H9 (cell line): ENCODE results near the gene PRDM5. TPM values are rescaled to one million over a fixed set of nuclear protein-coding genes. Genes with fewer than 3 reads are reported as not detected.

ENCODE experiments used
- DNase-seq: peaks from one replicate; pipeline ENCODE4 v3.0.0-alpha.2; 2017
- H2AFZ ChIP-seq: one replicate; pipeline ENCODE4 v1.6.1; 2013; ENCODE audit warnings: mild to moderate bottlenecking, low read length, control low read depth, moderate library complexity
- H2AK5ac ChIP-seq: 2 replicates; pipeline ENCODE4 v1.6.1; 2013; ENCODE audit warnings: low read length, control low read depth, mixed read lengths; ENCODE audit not compliant: insufficient read length
- H2BK120ac ChIP-seq: one replicate; pipeline ENCODE4 v1.6.1; 2013; ENCODE audit warnings: low read depth, mild to moderate bottlenecking, low read length, control low read depth, inconsistent platforms; ENCODE audit not compliant: poor library complexity, severe bottlenecking
- H2BK12ac ChIP-seq: 2 replicates; pipeline ENCODE4 v1.6.1; 2013; ENCODE audit warnings: low read length, control low read depth, mixed read lengths, low read depth; ENCODE audit not compliant: insufficient read length
- H2BK15ac ChIP-seq: 2 replicates; pipeline ENCODE4 v1.6.1; 2013; ENCODE audit warnings: low read depth, low read length, control low read depth
- H2BK20ac ChIP-seq: one replicate; pipeline ENCODE4 v1.6.1; 2013; ENCODE audit warnings: low read depth, mild to moderate bottlenecking, low read length, control low read depth, inconsistent platforms; ENCODE audit not compliant: poor library complexity, severe bottlenecking
- H2BK5ac ChIP-seq: 2 replicates; pipeline ENCODE4 v1.6.1; 2013; ENCODE audit warnings: low read length, control low read depth, mixed read lengths; ENCODE audit not compliant: insufficient read length
- H3K14ac ChIP-seq: 2 replicates; pipeline ENCODE4 v1.6.1; 2013; ENCODE audit warnings: low read length, control low read depth; ENCODE audit not compliant: insufficient read depth
- H3K18ac ChIP-seq: 2 replicates; pipeline ENCODE4 v1.6.1; 2013; ENCODE audit warnings: low read depth, mild to moderate bottlenecking, mixed read lengths, low read length, control low read depth; ENCODE audit not compliant: insufficient read length
- H3K23ac ChIP-seq: 2 replicates; pipeline ENCODE4 v1.6.1; 2013; ENCODE audit warnings: low read length, control low read depth, mixed read lengths, low read depth; ENCODE audit not compliant: insufficient read length
- H3K23me2 ChIP-seq: 2 replicates; pipeline ENCODE4 v1.6.1; 2013; ENCODE audit warnings: low read depth, mild to moderate bottlenecking, mixed read lengths, low read length, control low read depth; ENCODE audit not compliant: insufficient read length, poor library complexity, severe bottlenecking
- H3K27ac ChIP-seq: 2 replicates; pipeline ENCODE4 v1.5.1; 2013; ENCODE audit warnings: low read length, control low read depth, mixed read lengths, low read depth; ENCODE audit not compliant: insufficient read length
- H3K27me3 ChIP-seq: 2 replicates; pipeline ENCODE4 v1.6.1; 2013; ENCODE audit warnings: low read length, control low read depth, inconsistent platforms; ENCODE audit not compliant: insufficient read depth
- H3K4ac ChIP-seq: 2 replicates; pipeline ENCODE4 v1.6.1; 2013; ENCODE audit warnings: low read depth, mild to moderate bottlenecking, control low read depth, inconsistent platforms, low read length, moderate library complexity
- H3K4me1 ChIP-seq: 2 replicates; pipeline ENCODE4 v1.6.1; 2013; ENCODE audit warnings: low read length, control low read depth, inconsistent platforms; ENCODE audit not compliant: insufficient read depth
- H3K4me2 ChIP-seq: 2 replicates; pipeline ENCODE4 v1.6.1; 2013; ENCODE audit warnings: low read length, control low read depth, mixed read lengths; ENCODE audit not compliant: insufficient read length, insufficient read depth
- H3K56ac ChIP-seq: 2 replicates; pipeline ENCODE4 v1.6.1; 2013; ENCODE audit warnings: low read depth, mild to moderate bottlenecking, mixed read lengths, low read length, control low read depth; ENCODE audit not compliant: insufficient read length
- H3K79me1 ChIP-seq: 2 replicates; pipeline ENCODE4 v1.6.1; 2013; ENCODE audit warnings: low read depth, mild to moderate bottlenecking, moderate library complexity, low read length, control low read depth, inconsistent platforms; ENCODE audit not compliant: insufficient read depth, poor library complexity, severe bottlenecking
- H3K79me2 ChIP-seq: 2 replicates; pipeline ENCODE4 v1.6.1; 2013; ENCODE audit warnings: low read length, control low read depth, inconsistent platforms; ENCODE audit not compliant: insufficient read depth
- H3K9ac ChIP-seq: 2 replicates; pipeline ENCODE4 v1.6.1; 2013; ENCODE audit warnings: low read length, control low read depth, mixed read lengths; ENCODE audit not compliant: insufficient read length; ENCODE audit errors: extremely low read depth
- H3K9me3 ChIP-seq: one replicate; pipeline ENCODE4 v1.6.1; 2013; ENCODE audit warnings: low read depth, low read length, inconsistent platforms; ENCODE audit not compliant: control insufficient read depth
- H3T11ph ChIP-seq: one replicate; pipeline ENCODE4 v1.6.1; 2013; ENCODE audit warnings: mild to moderate bottlenecking, low read length, control low read depth, inconsistent platforms
- H4K20me1 ChIP-seq: one replicate; pipeline ENCODE4 v1.6.1; 2013; ENCODE audit not compliant: control insufficient read depth, insufficient read length, insufficient read depth
- H4K5ac ChIP-seq: 2 replicates; pipeline ENCODE4 v1.6.1; 2013; ENCODE audit warnings: low read depth, mild to moderate bottlenecking, mixed read lengths, low read length, control low read depth; ENCODE audit not compliant: insufficient read length
- H4K8ac ChIP-seq: replicated peaks from 2 replicates; pipeline ENCODE4 v1.6.1; 2013; ENCODE audit warnings: low read length, control low read depth, mixed read lengths, low read depth; ENCODE audit not compliant: insufficient read length
- H4K91ac ChIP-seq: 2 replicates; pipeline ENCODE4 v1.6.1; 2013; ENCODE audit warnings: low read depth, mild to moderate bottlenecking, moderate library complexity, mixed read lengths, low read length, control low read depth; ENCODE audit not compliant: insufficient read length
- H3K27ac Mint-ChIP-seq, 3 experiments: 2 replicates in 2 of 3; 3 replicates in 1 of 3; pipeline ENCODE4 v1.8.0; 2020 to 2021; ENCODE audit warnings: mixed read lengths in 3 of 3, mild to moderate bottlenecking in 1 of 3, moderate library complexity in 1 of 3
- H3K27me3 Mint-ChIP-seq: 2 replicates; pipeline ENCODE4 v1.8.0; 2021; ENCODE audit warnings: low read depth, mild to moderate bottlenecking, moderate library complexity, mixed read lengths
- H3K36me3 Mint-ChIP-seq, 3 experiments: 2 replicates in 2 of 3; 3 replicates in 1 of 3; pipeline ENCODE4 v1.8.0; 2020 to 2021; ENCODE audit warnings: low read depth in 3 of 3, mixed read lengths in 3 of 3; ENCODE audit not compliant: insufficient read depth in 1 of 3
- H3K4me1 Mint-ChIP-seq, 2 experiments: 2 replicates each; pipeline ENCODE4 v1.8.0; 2020; ENCODE audit warnings: mixed read lengths in 2 of 2
- H3K4me3 Mint-ChIP-seq, 2 experiments: 2 replicates in 1 of 2; 3 replicates in 1 of 2; pipeline ENCODE4 v1.8.0; 2020 to 2021; ENCODE audit warnings: mild to moderate bottlenecking in 2 of 2, mixed read lengths in 2 of 2, moderate library complexity in 1 of 2
- H3K9me3 Mint-ChIP-seq, 2 experiments: 2 replicates in 1 of 2; 3 replicates in 1 of 2; pipeline ENCODE4 v1.8.0; 2020; ENCODE audit warnings: mild to moderate bottlenecking in 2 of 2, mixed read lengths in 2 of 2, moderate library complexity in 1 of 2
- WGBS: extraction: QIAGEN DNeasy Blood & Tissue Kit; methylation state at CpG from one replicate; pipeline ENCODE4 v1.1.7; 2013; ENCODE audit warnings: missing lambda C conversion rate, low lambda C conversion rate, mixed read lengths; ENCODE audit not compliant: insufficient read length; ENCODE audit errors: extremely low coverage; 5-methylcytosine and 5-hydroxymethylcytosine counted together
- total RNA-seq: library from RNA; stranded (reverse); gene quantifications from 2 replicates; pipeline ENCODE4 v1.2.1, GENCODE V29; 2021
- TF ChIP-seq, protein P1 (sequence below): fragments of 200-600 bp; sonication (generic); conservative IDR thresholded peaks from 3 replicates; pipeline ENCODE4 v1.8.0; 2021; ENCODE audit warnings: antibody characterized with exemption, mild to moderate bottlenecking

The PRDM5 gene
- total RNA-seq, 1 experiment from 2014 or later: 21.7 TPM

DNA sequence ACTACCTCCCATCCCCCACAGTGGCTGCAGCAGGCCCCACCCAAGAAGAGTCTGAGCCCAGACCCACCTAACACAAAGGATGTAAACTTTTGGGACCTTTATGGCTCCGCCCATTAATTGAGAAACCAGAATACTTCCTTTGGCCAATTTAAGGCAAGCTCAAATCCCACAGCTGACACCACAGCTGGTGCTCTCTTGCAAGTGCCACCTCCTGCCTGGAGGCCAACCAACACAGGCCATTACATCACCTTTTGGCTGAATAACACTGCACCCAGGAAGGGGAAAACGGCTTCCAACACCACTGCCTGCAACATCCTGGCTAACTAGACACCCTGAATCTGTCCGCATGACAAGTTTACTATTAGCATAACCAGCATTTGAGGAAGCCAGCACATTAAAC is 248.8 kb downstream of the PRDM5 start:
- Mint-ChIP-seq H3K36me3 (peaks cover 0 to 28% (median 12%) of the 10 kb centered on the region in 3 experiments; a peak in 5 of 7 replicates), H3K4me3 (no peak overlapping the region; a peak in 1 of 5 replicates), H3K4me1 (peaks cover 27% of the 10 kb centered on the region in 2 experiments), H3K27ac (peak overlapping the region in 2 of 3 experiments; percentile 37 to 91; a peak in 3 of 7 replicates), H3K27me3 (no peaks in the 10 kb centered on the region), H3K9me3 (peaks cover 14% of the 10 kb centered on the region in 2 experiments)
- no peak overlapping the region for H2BK5ac ChIP-seq
- no peaks in the 10 kb centered on the region for H3K79me2 ChIP-seq
- no peak overlapping the region for H2AK5ac ChIP-seq
- H3K9me3 ChIP-seq: no peaks in the 10 kb centered on the region
- H3K9ac ChIP-seq: no peak overlapping the region
- H3K4ac ChIP-seq: no peak overlapping the region
- H3K27me3 ChIP-seq: no peaks in the 10 kb centered on the region; the same call in 1 of the 2 replicates
- H2BK12ac ChIP-seq: no peak overlapping the region
- H3K79me1 ChIP-seq: no peaks in the 10 kb centered on the region
- no peak overlapping the region for H3K18ac ChIP-seq
- TF ChIP-seq, protein P1, sequence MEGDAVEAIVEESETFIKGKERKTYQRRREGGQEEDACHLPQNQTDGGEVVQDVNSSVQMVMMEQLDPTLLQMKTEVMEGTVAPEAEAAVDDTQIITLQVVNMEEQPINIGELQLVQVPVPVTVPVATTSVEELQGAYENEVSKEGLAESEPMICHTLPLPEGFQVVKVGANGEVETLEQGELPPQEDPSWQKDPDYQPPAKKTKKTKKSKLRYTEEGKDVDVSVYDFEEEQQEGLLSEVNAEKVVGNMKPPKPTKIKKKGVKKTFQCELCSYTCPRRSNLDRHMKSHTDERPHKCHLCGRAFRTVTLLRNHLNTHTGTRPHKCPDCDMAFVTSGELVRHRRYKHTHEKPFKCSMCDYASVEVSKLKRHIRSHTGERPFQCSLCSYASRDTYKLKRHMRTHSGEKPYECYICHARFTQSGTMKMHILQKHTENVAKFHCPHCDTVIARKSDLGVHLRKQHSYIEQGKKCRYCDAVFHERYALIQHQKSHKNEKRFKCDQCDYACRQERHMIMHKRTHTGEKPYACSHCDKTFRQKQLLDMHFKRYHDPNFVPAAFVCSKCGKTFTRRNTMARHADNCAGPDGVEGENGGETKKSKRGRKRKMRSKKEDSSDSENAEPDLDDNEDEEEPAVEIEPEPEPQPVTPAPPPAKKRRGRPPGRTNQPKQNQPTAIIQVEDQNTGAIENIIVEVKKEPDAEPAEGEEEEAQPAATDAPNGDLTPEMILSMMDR: no peak
- H3K56ac ChIP-seq: no peak overlapping the region
- no peak overlapping the region for H3K23ac ChIP-seq
- H2BK20ac ChIP-seq: no peak overlapping the region
- no peak overlapping the region for H2BK120ac ChIP-seq
- H4K20me1 ChIP-seq: no peaks in the 10 kb centered on the region
- H4K5ac ChIP-seq: no peak overlapping the region
- no peak overlapping the region for H4K91ac ChIP-seq
- no CpG with 5 or more reads among the region's 3 CpGs for WGBS
- H2AFZ ChIP-seq: no peak overlapping the region
- H3K27ac ChIP-seq: no peak overlapping the region
- no peaks in the 10 kb centered on the region for H3K4me1 ChIP-seq
- H3T11ph ChIP-seq: no peak overlapping the region
- no peak overlapping the region for H4K8ac ChIP-seq
- no peak overlapping the region for H3K14ac ChIP-seq
- H3K4me2 ChIP-seq: no peak overlapping the region
- H3K23me2 ChIP-seq: no peaks in the 10 kb centered on the region
- DNase-seq: no peak
- no peak overlapping the region for H2BK15ac ChIP-seq
